Midbrain (tissue), 1 donor: ENCODE measurements around the gene PAK5.

Source experiments
- DNase-seq: peaks from one replicate; lab custom pipeline; 2025; lab: John Stamatoyannopoulos, UW

Gene PAK5

DNA sequence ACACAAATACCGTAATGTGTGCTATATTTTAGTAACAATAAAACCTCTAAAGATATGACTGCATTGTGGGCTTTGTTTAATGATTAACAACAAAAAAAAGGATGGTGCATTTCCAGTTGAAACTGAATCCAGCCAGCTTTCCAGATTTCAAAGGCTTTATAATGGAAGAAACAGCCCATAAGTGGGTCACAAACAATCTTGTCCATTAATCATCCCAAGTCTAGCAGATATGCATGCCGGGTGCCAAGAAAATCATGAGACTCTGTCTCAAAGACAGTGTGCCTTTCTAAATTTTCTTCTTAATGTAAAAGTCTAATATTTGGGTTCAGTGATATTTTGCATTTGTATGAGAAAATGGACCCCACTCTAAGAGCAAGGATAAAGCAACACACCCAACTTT, 345.1 kb downstream of the PAK5 start:
- DNase-seq, result no peak

DNA sequence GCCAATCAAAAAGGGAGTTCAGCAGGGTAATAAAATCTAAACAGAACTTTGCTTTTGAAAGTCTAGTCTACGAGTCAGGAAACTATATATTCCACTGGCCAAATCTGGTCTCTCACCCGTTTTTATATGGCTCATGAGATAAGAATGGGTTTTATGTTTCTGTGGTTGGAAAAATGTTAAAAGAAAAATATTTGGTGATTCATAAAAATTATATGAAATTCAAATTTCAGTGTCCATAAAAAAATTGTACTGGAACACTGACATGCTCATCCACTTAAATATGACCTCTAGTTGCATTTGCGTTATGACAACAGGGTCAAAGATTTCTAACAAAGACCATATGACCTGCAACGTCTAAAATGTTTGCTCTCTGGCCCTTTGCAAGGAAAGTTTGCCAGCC, 346.8 kb downstream of the PAK5 start:
- no peak for DNase-seq

GRCh38 chr20:9491324-9491723, 347.6 kb downstream of the PAK5 start:
- DNase-seq, result no peak

GRCh38 chr20:9490631-9491030, 348.2 kb downstream of the PAK5 start:
- no peak for DNase-seq

DNA sequence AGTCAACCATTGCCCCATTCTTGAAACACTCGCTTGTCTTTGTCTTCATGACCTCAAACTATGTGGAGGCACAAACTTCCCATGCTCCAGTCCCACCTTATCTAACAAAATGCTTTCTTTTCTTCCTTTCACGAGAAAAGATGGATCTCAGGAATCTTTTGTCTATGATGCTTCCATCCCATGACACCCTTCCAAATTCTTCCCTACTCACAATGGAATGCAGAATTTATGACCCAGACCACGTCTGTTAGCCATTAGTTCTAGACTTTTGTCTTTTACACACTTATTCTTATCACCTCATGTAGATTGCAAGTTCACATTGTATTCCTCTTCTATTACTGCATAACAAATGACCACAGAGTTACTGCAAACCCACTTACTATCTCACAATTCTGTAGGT, 348.7 kb downstream of the PAK5 start:
- DNase-seq, result no peak

- DNase-seq, result peak; percentile 76
These were observed 350.8 kb downstream of the PAK5 start for GRCh38 chr20:9488063-9488462.
